ENCODE results near the gene OXER1.

DNA sequence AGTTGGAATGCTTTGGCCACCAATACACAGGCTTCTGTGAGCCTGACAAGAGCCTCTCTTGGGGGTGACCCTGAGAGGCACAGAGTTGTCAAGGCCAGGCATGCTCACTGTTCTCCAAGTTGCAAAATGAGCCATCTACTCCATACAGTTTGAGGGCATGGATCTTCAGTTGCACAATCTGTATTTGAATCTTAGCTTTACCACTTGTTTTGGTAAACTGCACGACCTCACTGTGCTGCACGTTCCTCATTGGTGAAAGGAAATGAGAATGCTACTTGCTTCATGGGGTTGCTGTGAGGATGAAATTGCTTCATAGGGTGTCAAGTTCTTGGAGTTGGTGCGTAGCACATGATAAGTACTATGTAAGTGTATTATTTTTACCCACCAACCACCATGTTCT is 40.4 kb upstream of the OXER1 start:
- TF ChIP-seq, protein P1, sequence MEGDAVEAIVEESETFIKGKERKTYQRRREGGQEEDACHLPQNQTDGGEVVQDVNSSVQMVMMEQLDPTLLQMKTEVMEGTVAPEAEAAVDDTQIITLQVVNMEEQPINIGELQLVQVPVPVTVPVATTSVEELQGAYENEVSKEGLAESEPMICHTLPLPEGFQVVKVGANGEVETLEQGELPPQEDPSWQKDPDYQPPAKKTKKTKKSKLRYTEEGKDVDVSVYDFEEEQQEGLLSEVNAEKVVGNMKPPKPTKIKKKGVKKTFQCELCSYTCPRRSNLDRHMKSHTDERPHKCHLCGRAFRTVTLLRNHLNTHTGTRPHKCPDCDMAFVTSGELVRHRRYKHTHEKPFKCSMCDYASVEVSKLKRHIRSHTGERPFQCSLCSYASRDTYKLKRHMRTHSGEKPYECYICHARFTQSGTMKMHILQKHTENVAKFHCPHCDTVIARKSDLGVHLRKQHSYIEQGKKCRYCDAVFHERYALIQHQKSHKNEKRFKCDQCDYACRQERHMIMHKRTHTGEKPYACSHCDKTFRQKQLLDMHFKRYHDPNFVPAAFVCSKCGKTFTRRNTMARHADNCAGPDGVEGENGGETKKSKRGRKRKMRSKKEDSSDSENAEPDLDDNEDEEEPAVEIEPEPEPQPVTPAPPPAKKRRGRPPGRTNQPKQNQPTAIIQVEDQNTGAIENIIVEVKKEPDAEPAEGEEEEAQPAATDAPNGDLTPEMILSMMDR (conservative IDR thresholded peaks at IDR 0.05) = no peak
- TF ChIP-seq EZH2 (IDR thresholded peaks at IDR 0.05; ENCODE audit: low read depth) = no peak
